ENCODE data around the gene B4GAT1.
A peak's percentile ranks its signal among the peaks of the same experiment; 100 is the strongest.
"Not testable (repeated sequence)": the region's sequence is repeated elsewhere in the genome, so short reads cannot be mapped to it uniquely, and the experiment has no call there.

Gene B4GAT1

GRCh38 chr11:66326261-66327111 lies 20.9 kb downstream of the B4GAT1 start:
- FAIRE-seq (no peak), DNase-seq (ENCODE audit: low spot score) (peak; percentile 14)

- no peak for FAIRE-seq
- DNase-seq (ENCODE audit: low spot score): no peak
These were observed 22.2 kb downstream of the B4GAT1 start for GRCh38 chr11:66325263-66325671.

- FAIRE-seq: no peak
- DNase-seq (ENCODE audit: low spot score): no peak
These were observed 22.8 kb downstream of the B4GAT1 start for GRCh38 chr11:66324664-66325063.

- DNase-seq (ENCODE audit: low spot score) (no peak), FAIRE-seq (no peak)
These were observed 23.7 kb downstream of the B4GAT1 start for GRCh38 chr11:66323684-66324083.

- no peak for FAIRE-seq
These were observed 24.5 kb downstream of the B4GAT1 start for GRCh38 chr11:66322732-66323427.

GRCh38 chr11:66321606-66322005 lies 25.8 kb downstream of the B4GAT1 start:
- DNase-seq (ENCODE audit: low spot score): no peak
- no peak for FAIRE-seq

More at GRCh38 chr11:66322732-66323427, 24.5 kb downstream of the B4GAT1 start:
- DNase-seq (ENCODE audit: low spot score): no peak

GRCh38 chr11:66320748-66321147 lies 26.7 kb downstream of the B4GAT1 start:
- FAIRE-seq; DNase-seq (ENCODE audit: low spot score): not testable (repeated sequence)

- FAIRE-seq: not testable (repeated sequence)
These were observed 27.1 kb downstream of the B4GAT1 start for GRCh38 chr11:66320289-66320688.

GRCh38 chr11:66318600-66318970 lies 28.8 kb downstream of the B4GAT1 start:
- DNase-seq (ENCODE audit: low spot score): no peak
- FAIRE-seq: no peak

More at GRCh38 chr11:66320289-66320688, 27.1 kb downstream of the B4GAT1 start:
- not testable (repeated sequence) for DNase-seq (ENCODE audit: low spot score)

GRCh38 chr11:66317723-66318599 lies 29.5 kb downstream of the B4GAT1 start:
- FAIRE-seq: no peak
- DNase-seq (ENCODE audit: low spot score): no peak

- FAIRE-seq: no peak
- DNase-seq (ENCODE audit: low spot score): no peak
These were observed 30.1 kb downstream of the B4GAT1 start for GRCh38 chr11:66317322-66317722.

- FAIRE-seq: no peak
- no peak for DNase-seq (ENCODE audit: low spot score)
These were observed 30.6 kb downstream of the B4GAT1 start, which contains the start of gene CD248 for GRCh38 chr11:66316849-66317251. Gene CD248, minus strand, starts transcription at chr11:66317044. Its CDS starts 17 bp downstream, at chr11:66317027.

- no peak for DNase-seq (ENCODE audit: low spot score)
These were observed 31.3 kb downstream of the B4GAT1 start for GRCh38 chr11:66315921-66316811.

GRCh38 chr11:66315498-66315885 lies 31.9 kb downstream of the B4GAT1 start:
- no peak for DNase-seq (ENCODE audit: low spot score)
- no peak for FAIRE-seq

More at GRCh38 chr11:66315921-66316811, 31.3 kb downstream of the B4GAT1 start:
- FAIRE-seq: no peak

- no peak for FAIRE-seq
- DNase-seq (ENCODE audit: low spot score): no peak
These were observed 32.6 kb downstream of the B4GAT1 start for GRCh38 chr11:66314561-66315497.

- no peak for FAIRE-seq
- DNase-seq (ENCODE audit: low spot score): no peak
These were observed 33.3 kb downstream of the B4GAT1 start for GRCh38 chr11:66314186-66314501.

GRCh38 chr11:66313321-66314185 lies 33.9 kb downstream of the B4GAT1 start:
- FAIRE-seq (no peak), DNase-seq (ENCODE audit: low spot score) (no peak)

- FAIRE-seq (peak; percentile 66), DNase-seq (ENCODE audit: low spot score) (peak; percentile 94)
These were observed 34.7 kb downstream of the B4GAT1 start for GRCh38 chr11:66312549-66313320.

All from RCC 7860 (cell line).